Epithelial cell of proximal tubule (primary cell): Measurements from ENCODE around the gene ADGRG7. TPM values are rescaled to one million over a fixed set of nuclear protein-coding genes. Genes with fewer than 3 reads are reported as not detected.

Experiments used
- DNase-seq: peaks from one replicate; pipeline ENCODE4 v3.0.0-alpha.2; 2011; ENCODE audit warnings: low read depth
- H3K4me3 ChIP-seq: 2 replicates; pipeline ENCODE4 v1.5.1; 2011; ENCODE audit warnings: low read depth, mild to moderate bottlenecking, low read length
- CTCF ChIP-seq: conservative IDR thresholded peaks from 2 replicates; pipeline ENCODE4 v1.5.1; 2012; ENCODE audit warnings: low read depth, mild to moderate bottlenecking, low read length
- total RNA-seq: library from RNA; depleted of rRNA; stranded (reverse); fragments of >200 nt; gene quantifications from 2 replicates; pipeline ENCODE4 v1.2.3, GENCODE V29; 2015

Gene ADGRG7
- total RNA-seq, 1 donor from 2014 or later: not detected

DNA sequence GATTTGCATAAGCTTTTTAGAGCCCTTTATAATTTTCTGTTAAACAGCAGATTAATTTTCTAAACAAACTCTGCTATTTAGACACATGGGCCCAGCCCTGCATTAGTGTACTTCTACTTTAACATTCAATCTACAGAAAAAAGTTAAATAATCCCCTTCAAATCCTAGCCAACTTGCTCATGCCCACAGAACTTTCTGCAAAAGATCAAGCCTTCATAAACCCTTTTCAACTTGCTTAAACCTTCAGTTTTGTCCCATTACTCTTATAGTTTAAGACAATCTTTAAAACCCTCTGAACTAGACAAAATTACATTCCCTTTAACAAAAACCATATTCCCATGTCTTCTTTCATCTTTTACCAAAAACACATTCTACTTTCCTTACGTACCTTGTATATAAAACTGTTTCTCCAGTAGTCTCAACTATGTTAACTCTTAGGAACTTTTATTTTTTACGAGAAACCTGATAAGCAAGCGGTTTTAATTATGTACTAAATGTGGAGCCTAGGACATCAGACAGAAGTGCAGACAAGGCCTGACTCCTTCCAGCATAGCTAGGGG, 25.2 kb upstream of the ADGRG7 start:
- DNase-seq: no peak
- TF ChIP-seq CTCF: no peak
- H3K4me3 ChIP-seq: no peak overlapping the region

GRCh38 chr3:100586832-100587231, 22.6 kb upstream of the ADGRG7 start:
- TF ChIP-seq CTCF: no peak
- no peak overlapping the region for H3K4me3 ChIP-seq
- DNase-seq: no peak

GRCh38 chr3:100588251-100588650, 21.1 kb upstream of the ADGRG7 start:
- DNase-seq: no peak
- H3K4me3 ChIP-seq: no peak overlapping the region
- TF ChIP-seq CTCF: no peak

DNA sequence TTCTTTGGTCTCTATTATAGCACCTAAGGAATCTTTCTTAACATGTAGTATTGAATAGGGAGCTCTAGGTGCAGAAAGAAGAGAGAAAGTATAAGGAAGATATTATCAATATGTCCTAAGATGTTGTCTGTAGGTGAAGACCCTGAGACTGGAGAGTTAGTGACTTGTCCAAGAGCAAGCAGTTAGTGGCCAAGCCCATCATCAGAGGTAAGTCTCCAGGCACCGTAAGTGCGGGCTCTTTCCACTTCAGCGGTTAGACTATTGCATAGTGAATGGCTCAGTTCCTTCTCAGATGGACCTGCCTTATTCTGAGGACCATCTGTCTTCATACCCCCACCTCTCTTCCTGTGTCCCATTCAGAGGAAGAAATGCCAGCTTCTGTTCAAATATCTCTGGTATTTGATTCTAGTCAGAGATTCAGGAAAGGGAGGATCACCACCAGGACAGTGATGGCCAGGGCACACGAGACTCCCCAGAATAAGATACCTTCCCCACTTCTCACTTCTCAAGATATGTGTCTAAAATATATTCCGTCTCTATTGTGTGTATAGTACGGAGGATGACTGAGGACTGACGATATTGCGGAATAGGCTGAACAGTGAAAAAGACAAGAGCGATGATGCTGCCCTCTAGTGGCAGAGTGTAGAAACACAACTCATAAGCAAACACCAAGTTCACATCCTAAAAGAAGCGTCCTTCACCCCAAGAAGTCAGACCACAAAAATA, 19.1 kb upstream of the ADGRG7 start:
- TF ChIP-seq CTCF: peak; percentile 89
- H3K4me3 ChIP-seq: peak overlapping the region; percentile 2
- DNase-seq: no peak

GRCh38 chr3:100590840-100591147, 18.6 kb upstream of the ADGRG7 start:
- no peak for DNase-seq
- no peak for TF ChIP-seq CTCF
- no peak overlapping the region for H3K4me3 ChIP-seq

GRCh38 chr3:100591411-100591810, 18.0 kb upstream of the ADGRG7 start:
- TF ChIP-seq CTCF: no peak
- H3K4me3 ChIP-seq: no peak overlapping the region
- DNase-seq: peak; percentile 56

GRCh38 chr3:100600181-100601042, 9.0 kb upstream of the ADGRG7 start:
- no peak for TF ChIP-seq CTCF
- DNase-seq: no peak
- no peak overlapping the region for H3K4me3 ChIP-seq
